Frontal cortex (tissue), 4 donors: ENCODE results near the gene ZFR2. TPM values are rescaled to one million over a fixed set of nuclear protein-coding genes. Genes with fewer than 3 reads are reported as not detected.
"Not testable (repeated sequence)": the region's sequence is repeated elsewhere in the genome, so short reads cannot be mapped to it uniquely, and the experiment has no call there.

Experiments used
- DNase-seq, 2 donors: peaks; one replicate each; pipeline ENCODE4 v3.0.0; 2012; ENCODE audit warnings: low spot score in 2 of 2
- FAIRE-seq: peaks from 2 replicates; lab custom pipeline; 2012; peaks lifted over from hg19 to GRCh38; lab: Jason Lieb, UNC
- total RNA-seq: library from RNA; depleted of rRNA; stranded (reverse); fragments of >200 nt; gene quantifications from one replicate; pipeline ENCODE4 v1.2.3, GENCODE V29; 2014
- donor health status: control.
- donor health status: control.
- donor health status: control.

The ZFR2 gene
- 4.1 TPM for total RNA-seq

- no peak for FAIRE-seq
- peak in 1 of 2 donors; percentile 62 for DNase-seq
Observed at GRCh38 chr19:3868770-3869456, at the start of gene ZFR2. Gene ZFR2 (minus strand): TSS chr19:3869038. CDS start chr19:3869017, 21 bp downstream.

GRCh38 chr19:3916033-3916432 lies 47.2 kb upstream of the ZFR2 start:
- no peak for FAIRE-seq
- no peak for DNase-seq

- no peak for FAIRE-seq
- no peak for DNase-seq
Observed at GRCh38 chr19:3914199-3914598, 45.4 kb upstream of the ZFR2 start.

GRCh38 chr19:3910105-3910504 lies 41.3 kb upstream of the ZFR2 start:
- FAIRE-seq, result no peak

GRCh38 chr19:3908266-3909054 lies 39.6 kb upstream of the ZFR2 start:
- no peak for FAIRE-seq
- DNase-seq, result no peak

More at GRCh38 chr19:3910105-3910504, 41.3 kb upstream of the ZFR2 start:
- no peak for DNase-seq

- FAIRE-seq, result no peak
- no peak for DNase-seq
Observed at GRCh38 chr19:3907626-3908265, 38.9 kb upstream of the ZFR2 start.

- FAIRE-seq, result no peak
Observed at GRCh38 chr19:3904233-3904632, 35.4 kb upstream of the ZFR2 start.

GRCh38 chr19:3902317-3902973 lies 33.6 kb upstream of the ZFR2 start:
- FAIRE-seq (no peak), DNase-seq (no peak)

More at GRCh38 chr19:3904233-3904632, 35.4 kb upstream of the ZFR2 start:
- no peak for DNase-seq

GRCh38 chr19:3899531-3900294 lies 30.9 kb upstream of the ZFR2 start:
- FAIRE-seq, result no peak
- no peak for DNase-seq

GRCh38 chr19:3898426-3898825 lies 29.6 kb upstream of the ZFR2 start:
- DNase-seq, result no peak
- FAIRE-seq, result no peak

GRCh38 chr19:3897936-3898335 lies 29.1 kb upstream of the ZFR2 start:
- DNase-seq (no peak), FAIRE-seq (no peak)

- DNase-seq, result no peak
- FAIRE-seq, result no peak
Observed at GRCh38 chr19:3895788-3896187, 26.9 kb upstream of the ZFR2 start.

- FAIRE-seq, DNase-seq: not testable (repeated sequence)
Observed at GRCh38 chr19:3894959-3895358, 26.1 kb upstream of the ZFR2 start.

- FAIRE-seq (no peak), DNase-seq (no peak)
Observed at GRCh38 chr19:3893509-3894179, 24.8 kb upstream of the ZFR2 start.

GRCh38 chr19:3890591-3890990 lies 21.8 kb upstream of the ZFR2 start:
- DNase-seq, result no peak
- FAIRE-seq, result no peak

- FAIRE-seq, result no peak
- DNase-seq, result no peak
Observed at GRCh38 chr19:3882041-3882384, 13.2 kb upstream of the ZFR2 start.

- FAIRE-seq (no peak), DNase-seq (no peak)
Observed at GRCh38 chr19:3881272-3882040, 12.6 kb upstream of the ZFR2 start.

GRCh38 chr19:3880471-3881271 lies 11.8 kb upstream of the ZFR2 start, which contains the start of gene ATCAY:
Gene ATCAY (plus strand): TSS chr19:3880685. CDS start chr19:3885768, 5,083 bp downstream.
- DNase-seq (peak; percentile 51 to 66), FAIRE-seq (no peak)
